Body of pancreas (tissue), 4 donors: ENCODE data around the gene PLPP4.

Source experiments
- POLR2A ChIP-seq, 3 donors: fragments of 450-650 bp; IDR thresholded peaks; one replicate each; pipeline ENCODE4 v1.6.1; 2016; ENCODE audit warnings: antibody characterized with exemption in 3 of 3, mild to moderate bottlenecking in 2 of 3
- TF ChIP-seq, protein P1 (sequence below), 7 experiments: fragments of 450-650 bp in 4 of 7; fragments of 200-600 bp in 3 of 7; sonication (generic) in 3 of 7; IDR thresholded peaks; one replicate each; pipeline ENCODE4 v1.5.1; 2016 to 2019; ENCODE audit warnings: antibody characterized with exemption in 7 of 7

DNA sequence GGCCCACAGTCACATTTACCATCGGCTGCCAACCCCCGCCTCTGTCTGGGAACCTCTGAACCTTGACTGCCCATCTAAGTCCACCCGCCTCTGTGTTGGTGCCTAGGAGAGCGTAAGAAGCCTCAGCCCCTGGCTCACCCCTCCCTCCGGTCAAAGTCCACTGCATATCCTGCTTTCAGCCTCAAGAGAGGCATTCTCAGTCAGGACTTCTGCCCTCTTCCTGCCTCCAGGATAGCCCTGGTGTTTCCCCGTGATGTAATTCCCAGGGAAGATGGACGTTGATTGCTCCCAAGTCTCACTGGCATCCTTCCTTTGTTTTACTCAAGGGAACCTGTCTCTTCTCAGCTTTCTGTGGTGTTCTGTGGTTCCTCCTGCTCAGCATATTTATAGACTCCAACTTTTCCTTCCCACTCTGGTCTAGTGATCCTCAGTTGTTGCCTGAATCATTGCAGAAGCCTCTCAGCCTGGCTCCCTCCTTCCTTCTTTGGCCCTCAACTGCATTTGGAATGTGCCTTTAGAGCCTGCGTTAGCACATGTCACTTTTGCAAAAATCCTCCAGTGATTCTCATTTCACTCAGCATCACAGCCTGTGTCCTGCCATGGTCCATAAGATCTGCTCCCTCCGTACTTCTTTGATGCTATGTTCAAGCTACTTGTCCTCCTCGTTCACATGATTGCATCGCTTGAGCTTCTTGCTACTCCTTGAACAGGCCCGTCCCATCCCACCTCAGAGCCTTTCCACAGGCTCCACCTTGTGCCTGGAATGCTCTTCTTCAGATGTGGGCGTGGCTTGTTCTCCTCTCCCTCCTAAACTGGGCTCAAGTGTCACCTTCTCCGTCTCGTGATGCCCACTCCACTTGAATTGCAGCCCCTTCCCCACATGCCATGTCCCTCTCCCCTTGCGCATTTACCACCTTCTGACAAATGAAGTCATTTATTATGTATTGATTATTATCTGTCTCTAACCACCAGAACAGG, 124.2 kb downstream of the PLPP4 start:
- TF ChIP-seq, protein P1, sequence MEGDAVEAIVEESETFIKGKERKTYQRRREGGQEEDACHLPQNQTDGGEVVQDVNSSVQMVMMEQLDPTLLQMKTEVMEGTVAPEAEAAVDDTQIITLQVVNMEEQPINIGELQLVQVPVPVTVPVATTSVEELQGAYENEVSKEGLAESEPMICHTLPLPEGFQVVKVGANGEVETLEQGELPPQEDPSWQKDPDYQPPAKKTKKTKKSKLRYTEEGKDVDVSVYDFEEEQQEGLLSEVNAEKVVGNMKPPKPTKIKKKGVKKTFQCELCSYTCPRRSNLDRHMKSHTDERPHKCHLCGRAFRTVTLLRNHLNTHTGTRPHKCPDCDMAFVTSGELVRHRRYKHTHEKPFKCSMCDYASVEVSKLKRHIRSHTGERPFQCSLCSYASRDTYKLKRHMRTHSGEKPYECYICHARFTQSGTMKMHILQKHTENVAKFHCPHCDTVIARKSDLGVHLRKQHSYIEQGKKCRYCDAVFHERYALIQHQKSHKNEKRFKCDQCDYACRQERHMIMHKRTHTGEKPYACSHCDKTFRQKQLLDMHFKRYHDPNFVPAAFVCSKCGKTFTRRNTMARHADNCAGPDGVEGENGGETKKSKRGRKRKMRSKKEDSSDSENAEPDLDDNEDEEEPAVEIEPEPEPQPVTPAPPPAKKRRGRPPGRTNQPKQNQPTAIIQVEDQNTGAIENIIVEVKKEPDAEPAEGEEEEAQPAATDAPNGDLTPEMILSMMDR (IDR thresholded peaks at IDR 0.05), result no peak
- no peak for TF ChIP-seq POLR2A (IDR thresholded peaks at IDR 0.05)
